Measurements from ENCODE around the gene NLRC5.

The NLRC5 gene

DNA sequence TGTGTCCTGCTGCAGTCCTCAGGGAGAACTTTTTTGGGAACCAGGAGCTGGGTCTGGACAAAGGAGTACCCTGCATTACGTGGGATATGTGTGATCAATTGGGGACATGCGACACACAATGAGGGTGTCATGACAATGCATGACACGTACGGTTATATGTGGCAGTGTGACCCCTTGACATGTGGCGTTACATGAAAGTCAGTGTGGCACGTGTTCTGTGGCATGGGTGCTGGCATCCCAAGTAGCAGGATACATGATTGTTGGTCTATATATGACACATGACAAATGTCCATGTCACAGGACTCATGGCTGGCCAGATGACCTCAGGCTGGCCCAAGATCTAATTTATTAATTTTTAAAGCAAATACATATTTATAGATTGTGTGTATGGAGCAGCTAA lies 93.3 kb downstream of the NLRC5 start:
- H3K79me2 ChIP-seq (ENCODE audit: control insufficient read depth, insufficient read depth, low read length, unreplicated experiment) = no peaks in the 10 kb centered on the region
- no peaks in the 10 kb centered on the region for H3K27me3 ChIP-seq (ENCODE audit: insufficient read depth, low read length)
- H3K36me3 ChIP-seq (ENCODE audit: insufficient read depth, low read length) = no peaks in the 10 kb centered on the region
- H2AFZ ChIP-seq (ENCODE audit: low read length, unreplicated experiment) = no peak overlapping the region
- no peak overlapping the region for H3K4me3 ChIP-seq (ENCODE audit: low read depth, low read length)
- peaks cover 3% of the 10 kb centered on the region for H3K4me1 ChIP-seq (ENCODE audit: control insufficient read depth, insufficient read depth, low read length, unreplicated experiment)
- H3K27ac ChIP-seq (ENCODE audit: low read depth, low read length) = no peak overlapping the region

DNA sequence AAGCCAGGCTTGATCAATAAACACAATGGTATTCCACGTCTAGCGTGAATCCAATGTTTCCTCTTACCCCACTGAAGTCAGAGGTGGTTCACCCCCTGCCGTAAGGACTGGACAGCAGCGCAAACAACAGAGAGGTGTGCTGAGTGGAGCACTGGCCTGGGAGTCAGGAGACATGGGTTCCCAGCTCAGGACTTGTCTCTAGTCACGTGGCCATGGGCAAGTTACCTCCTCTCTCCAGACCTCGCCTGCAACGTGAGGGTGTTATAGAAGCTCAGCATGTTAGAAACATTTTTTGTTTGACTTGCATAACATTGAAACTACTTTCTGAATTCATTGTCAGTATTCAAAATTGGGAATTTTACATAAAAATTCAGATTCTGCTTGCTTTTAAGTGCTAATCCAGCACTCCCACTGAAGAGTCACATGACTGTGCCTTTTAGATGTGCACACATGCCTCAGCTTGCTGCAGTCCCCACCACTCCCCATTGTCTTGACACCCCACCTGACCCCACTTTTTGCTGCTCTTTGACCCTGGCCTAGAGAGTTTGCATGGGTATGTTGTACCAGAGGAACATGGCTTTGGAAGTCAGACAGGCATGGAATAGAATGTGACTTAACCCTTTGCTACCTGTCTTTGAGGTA lies 94.2 kb downstream of the NLRC5 start:
- H3K79me2 ChIP-seq (ENCODE audit: control insufficient read depth, insufficient read depth, low read length, unreplicated experiment) = no peaks in the 10 kb centered on the region
- H2AFZ ChIP-seq (ENCODE audit: low read length, unreplicated experiment) = no peak overlapping the region
- peaks cover 3% of the 10 kb centered on the region for H3K4me1 ChIP-seq (ENCODE audit: control insufficient read depth, insufficient read depth, low read length, unreplicated experiment)
- no peak overlapping the region for H3K27ac ChIP-seq (ENCODE audit: low read depth, low read length)
- no peaks in the 10 kb centered on the region for H3K27me3 ChIP-seq (ENCODE audit: insufficient read depth, low read length)
- no peak overlapping the region for H3K4me3 ChIP-seq (ENCODE audit: low read depth, low read length)
- H3K36me3 ChIP-seq (ENCODE audit: insufficient read depth, low read length) = no peaks in the 10 kb centered on the region

DNA sequence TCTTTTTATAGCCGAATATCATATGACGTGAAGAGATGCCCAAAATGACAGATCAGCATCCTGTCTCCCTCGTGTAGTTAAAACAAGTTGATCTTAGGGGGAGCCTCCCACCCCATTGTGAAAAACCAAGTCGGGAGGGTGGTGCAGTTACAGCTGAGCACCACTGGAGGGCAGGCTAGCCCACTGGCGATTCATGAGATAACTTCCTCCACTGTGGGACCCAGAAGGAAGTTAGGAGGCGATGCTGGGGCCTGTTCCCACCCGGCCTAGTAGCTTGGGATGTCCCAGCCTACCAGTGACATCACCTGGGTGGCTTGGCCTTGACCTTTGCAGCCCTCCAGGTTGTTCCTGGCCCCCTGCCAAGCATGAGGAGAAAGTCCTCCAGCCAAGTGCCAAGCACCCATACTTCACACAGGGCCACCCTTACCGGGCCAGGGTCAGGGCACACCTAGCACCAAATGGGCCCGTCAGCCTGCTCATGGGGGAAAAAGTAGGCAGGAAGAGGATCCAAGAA lies 95.0 kb downstream of the NLRC5 start:
- Histone ChIP-seq H3K4me1 (ENCODE audit: control insufficient read depth, insufficient read depth, low read length, unreplicated experiment) (peaks cover 3% of the 10 kb centered on the region), H3K27ac (ENCODE audit: low read depth, low read length) (no peak overlapping the region), H3K4me3 (ENCODE audit: low read depth, low read length) (no peak overlapping the region), H3K79me2 (ENCODE audit: control insufficient read depth, insufficient read depth, low read length, unreplicated experiment) (no peaks in the 10 kb centered on the region), H3K36me3 (ENCODE audit: insufficient read depth, low read length) (no peaks in the 10 kb centered on the region), H3K27me3 (ENCODE audit: insufficient read depth, low read length) (no peaks in the 10 kb centered on the region), H2AFZ (ENCODE audit: low read length, unreplicated experiment) (no peak overlapping the region)

DNA sequence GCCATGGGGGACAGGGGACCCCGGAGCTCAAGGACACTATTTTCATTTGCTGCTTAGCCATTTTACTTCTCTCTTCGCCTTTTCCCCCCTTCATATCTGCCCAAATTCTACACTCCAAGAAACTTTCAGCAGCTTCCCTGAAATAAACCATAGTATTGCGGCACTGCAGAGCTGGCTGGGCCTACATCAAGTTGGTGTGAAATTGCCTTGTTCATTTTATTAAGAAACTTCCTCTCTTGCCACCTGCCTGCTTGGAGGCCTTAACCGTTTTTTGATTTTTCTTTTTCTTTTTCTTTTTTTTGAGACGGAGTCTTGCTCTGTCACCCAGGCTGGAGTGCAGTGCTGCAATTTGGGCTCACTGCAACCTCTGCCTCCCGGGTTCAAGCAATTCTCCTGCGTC lies 95.6 kb downstream of the NLRC5 start:
- no peaks in the 10 kb centered on the region for H3K27me3 ChIP-seq (ENCODE audit: insufficient read depth, low read length)
- H3K4me3 ChIP-seq (ENCODE audit: low read depth, low read length) = no peak overlapping the region
- H3K79me2 ChIP-seq (ENCODE audit: control insufficient read depth, insufficient read depth, low read length, unreplicated experiment) = no peaks in the 10 kb centered on the region
- no peak overlapping the region for H3K27ac ChIP-seq (ENCODE audit: low read depth, low read length)
- no peak overlapping the region for H2AFZ ChIP-seq (ENCODE audit: low read length, unreplicated experiment)
- peaks cover 3% of the 10 kb centered on the region for H3K4me1 ChIP-seq (ENCODE audit: control insufficient read depth, insufficient read depth, low read length, unreplicated experiment)
- no peaks in the 10 kb centered on the region for H3K36me3 ChIP-seq (ENCODE audit: insufficient read depth, low read length)

DNA sequence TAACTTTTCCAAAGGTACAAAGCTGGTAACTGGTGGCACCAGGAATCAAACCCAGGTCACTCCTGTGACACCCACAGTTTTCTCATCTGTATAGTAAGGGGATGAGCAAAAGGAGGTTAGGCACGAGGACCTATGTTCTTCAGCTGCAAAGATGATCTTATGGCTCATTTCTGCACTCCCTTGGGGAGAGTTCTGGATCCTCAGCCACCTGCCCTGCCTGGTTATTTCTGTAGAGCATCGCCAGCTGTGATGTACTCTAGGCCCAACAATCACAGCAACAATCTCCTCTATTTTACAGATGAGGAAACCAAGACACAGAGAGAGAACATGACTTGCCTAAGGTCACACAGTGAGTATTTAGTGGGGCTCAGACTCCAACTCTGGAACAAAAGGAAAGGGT lies 97.6 kb downstream of the NLRC5 start:
- Histone ChIP-seq H3K27me3 (ENCODE audit: insufficient read depth, low read length) (no peaks in the 10 kb centered on the region), H3K79me2 (ENCODE audit: control insufficient read depth, insufficient read depth, low read length, unreplicated experiment) (no peaks in the 10 kb centered on the region), H3K27ac (ENCODE audit: low read depth, low read length) (no peak overlapping the region), H2AFZ (ENCODE audit: low read length, unreplicated experiment) (no peak overlapping the region), H3K4me1 (ENCODE audit: control insufficient read depth, insufficient read depth, low read length, unreplicated experiment) (peaks cover 9% of the 10 kb centered on the region), H3K4me3 (ENCODE audit: low read depth, low read length) (no peak overlapping the region), H3K36me3 (ENCODE audit: insufficient read depth, low read length) (no peaks in the 10 kb centered on the region)

DNA sequence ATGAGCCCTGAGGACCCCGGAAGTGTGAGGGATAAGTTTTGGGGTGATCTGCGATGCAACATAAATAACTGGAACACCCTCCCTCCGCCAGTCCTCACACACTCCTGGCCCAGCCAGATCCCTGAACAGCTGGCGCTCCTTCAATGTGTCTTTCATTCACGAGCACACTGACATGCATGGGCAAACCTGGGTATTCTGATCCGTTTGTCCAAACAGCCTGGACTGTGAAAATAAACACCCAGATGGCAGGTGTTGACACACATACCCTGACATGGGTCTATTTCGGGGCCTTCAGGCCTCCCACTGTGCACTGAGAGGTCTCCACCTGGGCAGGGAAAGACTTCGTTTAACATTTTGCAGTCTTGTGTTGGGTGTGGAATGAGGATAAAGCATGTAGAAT lies 100.0 kb downstream of the NLRC5 start:
- Histone ChIP-seq H3K79me2 (ENCODE audit: control insufficient read depth, insufficient read depth, low read length, unreplicated experiment) (no peaks in the 10 kb centered on the region), H2AFZ (ENCODE audit: low read length, unreplicated experiment) (no peak overlapping the region), H3K27me3 (ENCODE audit: insufficient read depth, low read length) (no peaks in the 10 kb centered on the region), H3K36me3 (ENCODE audit: insufficient read depth, low read length) (no peaks in the 10 kb centered on the region), H3K4me3 (ENCODE audit: low read depth, low read length) (no peak overlapping the region), H3K27ac (ENCODE audit: low read depth, low read length) (no peak overlapping the region), H3K4me1 (ENCODE audit: control insufficient read depth, insufficient read depth, low read length, unreplicated experiment) (peaks cover 11% of the 10 kb centered on the region)

DNA sequence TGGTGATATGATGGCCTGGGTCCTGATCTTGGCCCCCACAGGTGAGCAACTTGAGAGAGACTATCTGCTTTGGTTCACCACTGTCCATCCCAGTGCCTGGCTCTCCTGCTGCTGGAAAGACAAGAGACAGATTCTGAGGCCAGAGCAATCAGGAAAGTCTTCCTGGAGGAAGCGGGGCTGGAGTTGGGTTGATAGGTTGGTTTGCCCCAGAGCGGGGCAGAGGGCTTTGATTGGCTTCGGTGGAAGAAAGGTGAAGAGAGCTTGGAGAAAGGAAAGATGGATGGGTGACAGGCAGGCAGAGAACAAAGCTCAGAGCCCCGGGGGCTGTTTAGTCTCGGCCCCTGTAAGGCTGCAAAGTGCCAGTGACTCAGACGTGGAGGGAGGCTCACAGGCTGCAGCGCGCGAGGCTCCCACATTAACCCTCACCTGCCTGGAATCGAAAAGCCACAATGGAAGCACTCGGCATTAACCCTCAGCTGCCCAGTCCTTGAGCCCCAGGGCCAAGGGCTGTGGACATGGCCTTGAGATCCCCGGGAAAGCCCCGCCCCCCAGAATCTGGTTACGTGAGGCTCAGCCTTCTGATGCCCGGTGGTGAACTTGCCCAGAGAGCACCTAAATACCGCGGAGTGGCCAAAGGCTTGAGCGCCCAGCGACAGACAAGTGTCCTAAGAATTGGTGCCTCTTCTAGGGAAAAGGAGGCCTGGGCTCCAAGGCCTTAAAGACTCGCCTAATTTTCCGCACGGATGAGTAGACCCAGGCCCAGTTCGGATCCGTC lies 102.0 kb downstream of the NLRC5 start:
- Histone ChIP-seq H3K27ac (ENCODE audit: low read depth, low read length) (no peak overlapping the region), H3K36me3 (ENCODE audit: insufficient read depth, low read length) (no peaks in the 10 kb centered on the region), H3K79me2 (ENCODE audit: control insufficient read depth, insufficient read depth, low read length, unreplicated experiment) (no peaks in the 10 kb centered on the region), H3K27me3 (ENCODE audit: insufficient read depth, low read length) (no peaks in the 10 kb centered on the region), H3K4me3 (ENCODE audit: low read depth, low read length) (peak overlapping the region; percentile 86), H3K4me1 (ENCODE audit: control insufficient read depth, insufficient read depth, low read length, unreplicated experiment) (peaks cover 11% of the 10 kb centered on the region), H2AFZ (ENCODE audit: low read length, unreplicated experiment) (peak overlapping the region; percentile 80)

DNA sequence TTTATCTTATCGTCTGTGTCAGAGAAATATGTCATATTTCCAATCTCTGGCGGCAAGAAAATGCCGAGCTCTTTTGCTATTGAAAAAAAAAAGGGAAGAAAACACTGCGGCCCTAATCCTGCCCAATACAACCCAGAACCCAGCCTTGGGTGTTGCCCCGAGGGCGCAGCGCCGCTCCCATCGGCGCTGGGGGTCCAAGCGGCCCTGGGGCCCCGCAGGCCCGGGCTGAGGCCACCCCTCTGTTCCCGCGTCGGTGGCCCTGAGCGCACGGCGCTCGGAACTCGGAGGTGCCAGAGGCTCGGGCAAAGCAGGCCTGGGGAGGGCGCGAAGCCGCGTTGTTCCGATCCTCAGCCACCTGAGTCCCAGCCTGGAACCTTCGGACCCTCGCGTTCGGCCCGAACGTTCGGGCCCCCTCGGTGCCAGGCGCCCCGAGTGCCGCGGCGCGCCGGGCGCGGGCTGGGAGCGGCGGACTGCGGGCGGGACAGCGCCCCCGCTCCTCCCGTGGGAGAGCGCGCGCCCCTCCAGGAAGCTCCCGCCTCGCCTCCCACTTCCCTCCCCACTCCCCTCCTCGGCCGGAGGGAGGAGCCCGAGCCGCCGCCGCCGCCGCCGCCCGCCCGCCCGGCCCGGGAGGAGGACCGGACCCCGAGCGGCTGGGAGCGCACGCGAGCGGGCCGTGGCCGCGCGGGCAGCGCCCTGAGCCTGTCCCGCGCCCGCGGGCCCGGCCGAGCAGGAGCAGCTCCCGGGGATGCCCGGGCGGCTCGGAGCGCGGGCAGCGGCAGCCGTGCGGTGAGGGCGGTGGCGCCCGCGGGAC lies 102.8 kb downstream of the NLRC5 start, which contains the start of gene CPNE2:
TSS of gene CPNE2 (plus strand) at position 609 of the 811 bp plus-strand sequence. CDS start 18,160 bp downstream, outside the sequence.
- peaks cover 11% of the 10 kb centered on the region for H3K4me1 ChIP-seq (ENCODE audit: control insufficient read depth, insufficient read depth, low read length, unreplicated experiment)
- H2AFZ ChIP-seq (ENCODE audit: low read length, unreplicated experiment) = peak within 1 kb of the TSS; percentile 80
- no peaks in the 10 kb centered on the region for H3K27me3 ChIP-seq (ENCODE audit: insufficient read depth, low read length)
- H3K4me3 ChIP-seq (ENCODE audit: low read depth, low read length) = peak within 1 kb of the TSS; percentile 86
- H3K79me2 ChIP-seq (ENCODE audit: control insufficient read depth, insufficient read depth, low read length, unreplicated experiment) = no peaks in the 10 kb centered on the region
- H3K36me3 ChIP-seq (ENCODE audit: insufficient read depth, low read length) = no peaks in the 10 kb centered on the region
- H3K27ac ChIP-seq (ENCODE audit: low read depth, low read length) = no peak within 1 kb of the TSS

DNA sequence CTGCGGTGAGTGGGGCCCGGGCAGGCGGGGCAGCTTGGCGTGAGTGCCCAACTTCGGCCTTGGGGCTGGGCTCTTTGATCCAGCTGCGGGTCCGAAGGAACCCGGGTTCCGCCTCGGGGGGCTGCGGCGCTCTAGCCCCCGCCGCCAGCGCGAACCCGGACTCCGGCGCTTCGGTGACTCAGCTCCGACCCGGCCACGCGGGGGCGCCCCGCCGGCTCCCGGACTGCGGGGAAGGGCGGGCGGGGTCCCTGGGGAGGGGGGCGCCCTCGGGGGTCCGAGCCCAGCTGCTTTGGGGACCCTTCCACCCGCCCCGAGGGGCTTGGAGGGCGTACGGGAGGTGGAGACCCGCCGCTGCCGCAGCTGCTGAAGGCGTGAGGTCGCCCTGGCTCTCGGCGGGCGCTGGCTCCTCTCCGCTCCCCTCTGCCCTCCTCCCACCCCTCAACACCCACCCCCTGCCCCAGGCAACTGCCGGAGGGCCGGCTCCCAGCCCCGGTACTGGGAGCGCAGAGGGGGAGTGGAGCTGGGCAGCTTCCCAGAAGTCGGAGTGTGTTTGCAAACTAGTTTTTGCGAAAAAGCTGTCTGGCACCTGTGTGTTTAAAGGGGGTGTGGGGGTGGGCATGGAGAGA lies 103.5 kb downstream of the NLRC5 start:
- Histone ChIP-seq H3K27me3 (ENCODE audit: insufficient read depth, low read length) (no peaks in the 10 kb centered on the region), H3K36me3 (ENCODE audit: insufficient read depth, low read length) (no peaks in the 10 kb centered on the region), H3K79me2 (ENCODE audit: control insufficient read depth, insufficient read depth, low read length, unreplicated experiment) (no peaks in the 10 kb centered on the region), H2AFZ (ENCODE audit: low read length, unreplicated experiment) (peak overlapping the region; percentile 77), H3K27ac (ENCODE audit: low read depth, low read length) (no peak overlapping the region), H3K4me1 (ENCODE audit: control insufficient read depth, insufficient read depth, low read length, unreplicated experiment) (peaks cover 11% of the 10 kb centered on the region), H3K4me3 (ENCODE audit: low read depth, low read length) (peak overlapping the region; percentile 86)

Measured in ACC112 (cell line).